Calu3 (cell line): ENCODE results near the gene RNF6. TPM values are rescaled to one million over a fixed set of nuclear protein-coding genes. Genes with fewer than 3 reads are reported as not detected.
A peak's percentile ranks its signal among the peaks of the same experiment; 100 is the strongest.

ENCODE experiments used
- BruUV-seq: library from RNA; stranded (reverse); fragments of 400-500 nt; replicated peaks from 2 replicates; lab custom pipeline; 2021; lab: Mats Ljungman, UMichigan
- CTCF ChIA-PET: fragments of 300-600 bp; sonication (Branson Sonifier 250); formaldehyde crosslinking; loops from one replicate; lab custom pipeline; 2022; ENCODE audit warnings: antibody characterized with exemption; lab: Charles Lee
- DNase-seq: peaks from one replicate; pipeline ENCODE4 v3.0.0; 2022
- H3K27ac Mint-ChIP-seq: one replicate; pipeline ENCODE4 v1.8.0; 2022; ENCODE audit warnings: mixed read lengths; ENCODE audit not compliant: unreplicated experiment
- H3K27me3 Mint-ChIP-seq: one replicate; pipeline ENCODE4 v1.8.0; 2022; ENCODE audit warnings: mixed read lengths; ENCODE audit not compliant: unreplicated experiment
- H3K36me3 Mint-ChIP-seq: one replicate; pipeline ENCODE4 v1.8.0; 2022; ENCODE audit warnings: mild to moderate bottlenecking, moderate library complexity, mixed read lengths; ENCODE audit not compliant: insufficient read depth, unreplicated experiment
- H3K4me1 Mint-ChIP-seq: one replicate; pipeline ENCODE4 v1.8.0; 2022; ENCODE audit warnings: mild to moderate bottlenecking, low read depth, mixed read lengths; ENCODE audit not compliant: unreplicated experiment
- H3K4me3 Mint-ChIP-seq: one replicate; pipeline ENCODE4 v1.8.0; 2022; ENCODE audit warnings: mild to moderate bottlenecking, low read depth, moderate library complexity, mixed read lengths; ENCODE audit not compliant: unreplicated experiment
- H3K9me3 Mint-ChIP-seq: one replicate; pipeline ENCODE4 v1.8.0; 2022; ENCODE audit warnings: low read depth, mixed read lengths; ENCODE audit not compliant: unreplicated experiment
- intact Hi-C: fragments of 100-400 bp; cut with micrococcal nuclease; formaldehyde crosslinking; loops from one replicate; pipeline ENCODE4 v1.10.0; 2022; ENCODE audit not compliant: unreplicated experiment
- total RNA-seq: library from RNA; stranded (reverse); gene quantifications from 2 replicates; pipeline ENCODE4 v1.2.3, GENCODE V29; 2022
- TF ChIP-seq, protein P1 (sequence below): fragments of 200-600 bp; IDR thresholded peaks from one replicate; pipeline ENCODE4 v1.8.0; 2022; ENCODE audit warnings: antibody characterized with exemption; ENCODE audit not compliant: unreplicated experiment

Gene RNF6
- total RNA-seq, 1 experiment from 2014 or later, result 28.9 TPM

DNA sequence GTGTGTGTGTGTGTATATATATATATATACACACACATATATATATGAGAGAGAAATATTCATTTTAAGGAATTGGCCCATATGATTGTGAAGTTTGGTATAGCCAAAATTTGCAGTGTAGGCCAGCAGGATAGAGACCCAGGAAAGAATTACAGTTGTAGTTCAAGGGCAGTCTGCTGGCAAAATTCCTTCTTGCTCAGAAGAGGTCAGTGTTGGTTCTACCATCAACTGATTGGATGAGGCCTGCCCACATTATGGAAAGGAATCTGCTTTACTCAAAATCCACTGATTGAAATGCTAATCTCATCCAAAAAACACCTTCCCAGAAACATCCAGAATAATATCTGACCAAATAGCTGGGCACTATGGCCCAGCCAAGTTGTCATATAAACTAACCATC lies 24.0 kb downstream of the RNF6 start:
- TF ChIP-seq, protein P1, sequence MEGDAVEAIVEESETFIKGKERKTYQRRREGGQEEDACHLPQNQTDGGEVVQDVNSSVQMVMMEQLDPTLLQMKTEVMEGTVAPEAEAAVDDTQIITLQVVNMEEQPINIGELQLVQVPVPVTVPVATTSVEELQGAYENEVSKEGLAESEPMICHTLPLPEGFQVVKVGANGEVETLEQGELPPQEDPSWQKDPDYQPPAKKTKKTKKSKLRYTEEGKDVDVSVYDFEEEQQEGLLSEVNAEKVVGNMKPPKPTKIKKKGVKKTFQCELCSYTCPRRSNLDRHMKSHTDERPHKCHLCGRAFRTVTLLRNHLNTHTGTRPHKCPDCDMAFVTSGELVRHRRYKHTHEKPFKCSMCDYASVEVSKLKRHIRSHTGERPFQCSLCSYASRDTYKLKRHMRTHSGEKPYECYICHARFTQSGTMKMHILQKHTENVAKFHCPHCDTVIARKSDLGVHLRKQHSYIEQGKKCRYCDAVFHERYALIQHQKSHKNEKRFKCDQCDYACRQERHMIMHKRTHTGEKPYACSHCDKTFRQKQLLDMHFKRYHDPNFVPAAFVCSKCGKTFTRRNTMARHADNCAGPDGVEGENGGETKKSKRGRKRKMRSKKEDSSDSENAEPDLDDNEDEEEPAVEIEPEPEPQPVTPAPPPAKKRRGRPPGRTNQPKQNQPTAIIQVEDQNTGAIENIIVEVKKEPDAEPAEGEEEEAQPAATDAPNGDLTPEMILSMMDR, result no peak
- no peaks in the 10 kb centered on the region for H3K27me3 Mint-ChIP-seq
- H3K4me3 Mint-ChIP-seq, result no peak overlapping the region
- CTCF ChIA-PET, result no interaction called here
- no peak for DNase-seq
- no peaks in the 10 kb centered on the region for H3K36me3 Mint-ChIP-seq
- H3K4me1 Mint-ChIP-seq, result no peaks in the 10 kb centered on the region
- peaks cover 7% of the 10 kb centered on the region for H3K9me3 Mint-ChIP-seq
- no TSS peak for BruUV-seq
- no peak overlapping the region for H3K27ac Mint-ChIP-seq
- intact Hi-C loops, result no loop called here

DNA sequence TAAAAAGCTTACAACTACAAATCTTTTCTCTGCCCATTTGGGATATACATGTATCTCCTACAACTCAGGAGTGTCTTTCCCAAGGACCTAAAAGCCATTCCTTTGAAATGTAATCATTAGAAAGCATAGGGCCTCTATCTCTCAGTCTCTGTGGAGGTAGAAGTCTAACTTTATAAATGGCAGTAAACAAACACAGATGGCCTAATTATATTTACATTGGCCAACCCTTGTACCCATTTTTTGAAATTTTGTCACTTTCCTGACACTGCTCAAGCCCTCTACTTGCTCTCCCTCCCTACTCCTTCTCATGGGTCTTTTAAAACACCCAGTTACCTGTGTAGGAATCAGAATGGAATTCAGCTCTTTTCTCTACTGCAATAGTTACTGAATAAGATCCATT lies 24.8 kb downstream of the RNF6 start:
- Mint-ChIP-seq H3K36me3 (no peaks in the 10 kb centered on the region), H3K4me1 (no peaks in the 10 kb centered on the region), H3K4me3 (no peak overlapping the region), H3K27ac (no peak overlapping the region), H3K9me3 (peaks cover 7% of the 10 kb centered on the region), H3K27me3 (no peaks in the 10 kb centered on the region)
- DNase-seq, result no peak
- intact Hi-C loops, result no loop called here
- BruUV-seq, result no TSS peak
- CTCF ChIA-PET, result no interaction called here
- TF ChIP-seq, protein P1, result no peak

DNA sequence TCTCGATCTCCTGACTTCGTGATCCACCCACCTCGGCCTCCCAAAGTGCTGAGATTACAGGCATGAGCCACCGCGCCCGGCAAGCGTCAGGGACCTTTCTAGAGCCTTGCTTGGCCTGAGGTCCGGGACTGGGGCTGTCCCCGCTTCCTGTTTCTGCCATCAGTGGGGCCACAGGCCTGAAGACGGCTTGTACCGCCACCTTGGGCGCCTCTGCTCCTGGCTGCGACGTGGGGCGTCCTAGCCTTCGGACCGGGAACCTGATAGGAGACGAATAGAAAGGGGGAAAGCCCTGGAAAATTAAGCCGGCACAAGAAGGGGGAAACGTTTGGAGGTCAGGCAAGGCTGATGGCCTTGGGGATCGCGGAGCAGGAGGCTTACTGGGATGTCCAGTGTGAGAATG lies 35.1 kb downstream of the RNF6 start:
- DNase-seq, result peak; percentile 1
- BruUV-seq, result no TSS peak
- Mint-ChIP-seq H3K36me3 (peaks cover 17% of the 10 kb centered on the region), H3K9me3 (no peaks in the 10 kb centered on the region), H3K27ac (peak overlapping the region; percentile 60), H3K27me3 (no peaks in the 10 kb centered on the region), H3K4me1 (no peaks in the 10 kb centered on the region), H3K4me3 (peak overlapping the region; percentile 84)
- TF ChIP-seq, protein P1, result no peak
- intact Hi-C loops, result loop anchor here (1.0 to 10.0 kb wide), 2 partner anchors 188 to 309 kb away; no protein-coding TSS in a partner anchor
- CTCF ChIA-PET, result interaction anchor here (0.9 to 2.7 kb wide), 2 partner anchors 310 to 512 kb away, joined by 5 to 41 read pairs; no protein-coding TSS in a partner anchor

DNA sequence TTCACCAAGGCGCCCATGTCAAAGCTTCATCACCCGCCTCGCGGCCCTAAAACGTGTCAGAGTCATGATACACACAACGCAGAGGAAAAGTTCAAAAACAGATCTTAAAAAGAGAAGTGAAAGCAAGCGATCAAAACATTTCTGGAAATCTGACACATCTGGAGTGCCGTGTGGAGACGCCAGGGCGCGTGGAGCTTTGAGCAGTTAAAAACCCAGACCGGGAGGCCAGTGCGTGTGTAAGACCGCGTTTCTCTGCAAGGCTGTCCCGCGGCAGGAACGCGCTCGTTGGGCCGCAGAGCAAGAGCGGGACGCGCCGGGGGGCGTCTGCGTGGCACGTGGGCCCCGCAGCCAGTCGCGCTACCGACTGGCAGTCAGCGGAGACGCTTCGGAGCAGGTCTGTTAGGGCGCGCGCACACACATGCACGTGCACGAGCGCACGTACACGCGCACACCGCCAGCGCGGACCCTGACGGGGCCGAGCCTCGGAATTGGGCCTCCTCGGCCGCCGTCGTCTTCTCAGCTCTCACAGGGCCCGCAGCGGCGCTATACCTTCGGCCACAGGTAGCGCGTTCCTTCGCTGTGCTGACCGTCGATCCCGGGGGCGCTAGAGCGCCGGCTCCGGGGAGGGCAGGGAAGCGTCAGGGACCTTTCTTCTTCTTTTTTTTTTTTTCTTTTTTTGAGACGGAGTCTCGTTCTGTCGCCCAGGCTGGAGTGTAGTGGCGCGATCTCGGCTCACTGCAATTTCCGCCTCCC lies 35.8 kb downstream of the RNF6 start:
- Mint-ChIP-seq H3K9me3 (no peaks in the 10 kb centered on the region), H3K27ac (peak overlapping the region; percentile 81), H3K4me1 (no peaks in the 10 kb centered on the region), H3K4me3 (peak overlapping the region; percentile 84), H3K27me3 (no peaks in the 10 kb centered on the region), H3K36me3 (peaks cover 17% of the 10 kb centered on the region)
- peak; percentile 87 for DNase-seq
- BruUV-seq, result no TSS peak
- CTCF ChIA-PET, result interaction anchor here (0.7 to 2.7 kb wide), 5 partner anchors 310 to 516 kb away, joined by 3 to 41 read pairs (median 4); no protein-coding TSS in a partner anchor
- TF ChIP-seq, protein P1, result no peak
- intact Hi-C loops, result loop anchor here (1.0 to 10.0 kb wide), 2 partner anchors 189 to 310 kb away; no protein-coding TSS in a partner anchor
